Stimulated activated CD8-positive, alpha-beta memory T cell treated with anti-CD3 and anti-CD28 coated beads, Interleukin-4, amount 100 ng/mL, for 48 hours (primary cell): ENCODE data around the gene DYNLT2.
A peak's percentile ranks its signal among the peaks of the same experiment; 100 is the strongest.

Source experiments
- DNase-seq: peaks from one replicate; pipeline ENCODE4 v3.0.0-alpha.2; 2020

The DYNLT2 gene, protein sequence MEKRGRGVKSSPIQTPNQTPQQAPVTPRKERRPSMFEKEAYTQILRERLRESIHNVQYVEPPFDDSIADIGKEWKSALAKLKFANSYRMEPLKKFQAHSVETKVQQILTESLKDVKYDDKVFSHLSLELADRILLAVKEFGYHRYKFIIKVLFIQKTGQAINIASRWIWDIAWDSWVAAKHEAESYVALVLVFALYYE

DNA sequence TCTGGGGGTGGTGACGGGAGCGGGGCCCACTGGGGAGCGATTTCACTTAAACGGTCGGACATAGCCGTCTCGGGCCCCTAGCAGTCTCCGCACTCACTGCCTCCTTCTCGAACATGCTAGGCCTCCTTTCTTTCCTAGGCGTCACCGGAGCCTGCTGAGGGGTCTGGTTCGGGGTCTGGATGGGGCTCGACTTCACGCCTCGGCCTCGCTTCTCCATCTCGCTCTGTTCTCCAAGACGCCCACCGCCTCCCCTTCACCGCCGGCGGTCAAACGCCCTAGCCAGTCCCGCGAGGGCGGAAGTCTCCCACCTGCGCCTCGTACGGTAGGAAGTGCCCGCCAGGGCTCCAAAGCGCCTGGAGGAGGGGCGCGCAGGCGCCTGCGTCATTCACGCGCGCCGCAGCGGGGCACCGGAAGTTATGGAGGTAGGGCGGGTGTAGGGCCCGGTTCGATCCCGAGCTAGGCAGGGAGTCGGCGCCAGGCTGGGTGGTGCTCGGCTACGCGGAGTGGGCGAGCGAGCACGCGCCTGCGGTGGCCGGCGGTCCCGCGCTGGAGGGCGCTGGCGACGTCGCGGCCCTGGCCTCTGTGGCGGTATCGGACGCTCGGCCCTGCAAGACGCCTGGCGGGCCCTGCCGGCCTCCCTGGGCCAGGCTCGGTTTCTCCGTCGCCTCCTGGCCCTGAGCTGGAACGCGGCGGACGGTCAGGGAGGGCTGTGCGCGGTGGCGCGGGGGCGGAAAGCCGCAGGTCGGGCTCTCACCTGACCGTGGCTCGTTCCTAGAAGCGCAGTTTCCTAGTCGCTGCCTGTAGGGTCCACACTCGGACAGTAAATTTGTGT, at the start of gene DYNLT2, which contains the start of gene ERMARD:
Gene DYNLT2 (minus strand): TSS at position 331 of the 832 bp plus-strand sequence. CDS start 114 bp downstream, at position 217.
Gene ERMARD (plus strand): TSS at position 381 of the 832 bp plus-strand sequence. CDS start 36 bp downstream, at position 417.
- peak; percentile 97 for DNase-seq

DNA sequence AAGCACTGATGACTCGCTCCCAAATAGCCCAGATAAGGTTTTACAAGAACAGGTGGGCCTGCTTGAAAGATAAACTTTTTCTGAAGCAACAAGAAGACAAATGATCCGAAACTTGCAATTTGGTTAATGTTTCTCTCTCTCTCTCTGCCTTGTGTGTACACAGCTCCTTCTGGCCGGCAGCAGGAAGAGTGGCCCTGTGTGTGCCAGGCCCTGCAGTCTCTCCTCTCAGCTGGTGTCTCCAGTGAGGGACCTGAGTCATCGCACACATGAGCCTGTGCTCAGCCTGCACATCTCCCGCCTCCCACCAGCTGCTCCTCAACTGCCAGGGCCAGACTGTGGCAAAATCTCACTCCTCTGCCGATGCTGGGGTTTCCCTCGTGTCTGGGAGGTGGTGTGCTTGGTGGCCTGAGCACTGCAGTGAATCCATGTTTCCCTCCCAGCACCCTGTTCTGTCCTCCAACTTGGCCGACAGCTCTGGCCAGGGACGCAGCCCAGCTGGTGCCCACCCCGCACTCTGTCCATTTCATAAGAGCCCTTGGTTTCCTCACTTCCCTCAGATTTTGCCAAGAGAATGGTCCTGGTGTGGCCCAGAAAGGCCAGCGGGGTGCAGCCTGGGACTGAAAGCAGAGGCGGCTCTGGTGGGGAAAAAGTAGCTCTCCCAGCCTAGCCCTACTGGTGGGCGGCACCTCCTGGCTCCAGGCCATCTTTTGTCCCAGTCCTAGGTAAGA, 49.5 kb upstream of the DYNLT2 start:
- peak; percentile 25 for DNase-seq

DNA sequence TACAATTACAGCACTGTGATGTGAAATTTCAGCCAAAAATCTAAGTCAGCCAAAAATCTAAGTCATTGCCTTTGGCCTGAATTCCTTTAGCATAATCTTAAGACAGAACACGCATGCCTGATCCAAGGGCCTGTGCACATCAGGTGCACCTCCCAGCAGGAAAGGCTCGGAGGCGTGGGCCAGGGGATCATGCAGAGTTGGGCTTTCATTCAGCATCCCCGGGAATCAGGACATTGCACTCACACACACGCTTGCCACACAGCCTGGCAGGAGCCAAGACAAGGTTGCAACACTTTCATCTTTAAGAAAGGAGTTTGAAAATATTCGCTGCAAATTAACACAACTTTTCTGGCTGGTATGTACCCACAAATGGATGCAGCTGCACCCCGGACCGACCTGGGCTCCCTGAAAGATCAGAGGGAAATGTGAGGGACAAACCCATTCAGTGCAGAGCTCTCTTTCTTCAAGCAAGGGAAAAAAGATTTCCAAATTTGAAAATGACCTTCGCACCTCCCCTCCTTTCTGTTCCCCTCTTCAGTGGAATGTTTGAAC, 48.8 kb upstream of the DYNLT2 start:
- DNase-seq, result no peak

DNA sequence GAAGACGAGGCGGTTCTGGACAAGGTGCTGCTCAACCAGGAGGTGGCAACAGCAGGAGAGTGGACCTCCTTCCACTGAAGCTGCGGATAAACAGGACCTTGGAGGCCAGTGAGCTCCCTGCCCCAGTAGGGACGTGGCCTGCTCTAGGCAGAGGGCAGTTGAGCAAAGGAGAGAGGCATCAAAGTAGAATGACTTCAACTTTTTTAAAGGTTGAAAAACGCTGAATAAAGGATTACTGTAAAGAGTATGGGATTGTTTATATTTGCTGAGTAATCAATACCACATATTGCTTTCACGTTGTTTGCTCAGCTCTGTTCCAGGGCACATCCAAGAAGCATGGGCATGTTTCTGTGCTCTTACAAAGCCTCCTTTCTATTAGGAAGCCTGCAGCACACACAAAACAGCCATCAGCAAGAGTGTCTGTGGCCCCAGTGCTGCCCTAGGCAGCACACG, 48.1 kb upstream of the DYNLT2 start:
- no peak for DNase-seq

DNA sequence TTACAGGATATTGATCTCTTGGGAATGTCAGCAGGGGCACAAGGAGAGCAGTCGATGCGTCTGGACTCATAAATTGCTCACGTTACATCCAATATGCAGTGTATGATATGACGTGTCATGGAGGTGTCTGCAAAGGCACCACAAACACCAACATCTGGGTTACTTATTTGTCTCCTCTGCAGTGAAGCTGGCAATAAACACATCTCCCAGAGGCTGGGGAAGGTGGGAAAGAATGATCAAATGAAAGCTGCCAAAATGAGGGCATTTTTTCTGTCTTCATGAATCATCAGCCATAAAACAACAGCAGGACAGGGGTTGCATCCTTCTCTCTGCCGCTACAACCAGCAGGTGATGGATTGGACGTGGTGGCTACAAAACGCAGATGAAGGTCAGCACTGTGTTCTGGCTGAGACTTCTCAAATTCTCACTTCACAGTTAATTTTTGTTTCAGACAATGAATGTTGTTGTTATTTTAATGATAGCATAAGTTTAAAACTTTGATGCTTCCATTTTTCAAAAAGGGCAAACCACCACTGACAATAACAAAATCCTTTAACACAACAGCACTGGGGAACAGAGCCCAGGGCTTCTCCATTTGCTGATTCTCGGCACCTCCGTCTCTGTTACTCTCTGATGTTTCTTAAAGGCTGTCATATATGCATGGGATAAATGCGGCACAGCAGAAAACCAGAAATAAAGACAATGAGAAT, 47.5 kb upstream of the DYNLT2 start:
- DNase-seq, result no peak

DNA sequence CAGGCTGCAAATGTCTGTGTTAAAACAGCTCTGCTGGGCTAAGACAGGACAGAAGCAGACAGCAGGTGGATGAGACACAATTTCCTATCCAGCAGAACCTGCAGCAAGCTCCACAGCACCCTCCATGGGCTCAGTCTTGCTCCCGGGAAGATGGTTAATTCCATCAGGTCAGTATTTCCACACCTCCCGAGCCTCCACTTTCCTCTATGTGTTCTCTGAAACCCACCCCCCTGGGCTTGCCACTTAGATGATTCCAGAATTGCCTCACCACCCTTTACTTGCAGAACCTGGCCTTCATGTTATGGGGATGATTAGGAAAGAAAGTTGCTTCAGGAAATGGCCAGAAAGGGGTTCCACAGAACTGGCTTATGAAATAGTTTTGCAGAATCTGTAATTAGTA, 43.8 kb upstream of the DYNLT2 start:
- peak; percentile 15 for DNase-seq

DNA sequence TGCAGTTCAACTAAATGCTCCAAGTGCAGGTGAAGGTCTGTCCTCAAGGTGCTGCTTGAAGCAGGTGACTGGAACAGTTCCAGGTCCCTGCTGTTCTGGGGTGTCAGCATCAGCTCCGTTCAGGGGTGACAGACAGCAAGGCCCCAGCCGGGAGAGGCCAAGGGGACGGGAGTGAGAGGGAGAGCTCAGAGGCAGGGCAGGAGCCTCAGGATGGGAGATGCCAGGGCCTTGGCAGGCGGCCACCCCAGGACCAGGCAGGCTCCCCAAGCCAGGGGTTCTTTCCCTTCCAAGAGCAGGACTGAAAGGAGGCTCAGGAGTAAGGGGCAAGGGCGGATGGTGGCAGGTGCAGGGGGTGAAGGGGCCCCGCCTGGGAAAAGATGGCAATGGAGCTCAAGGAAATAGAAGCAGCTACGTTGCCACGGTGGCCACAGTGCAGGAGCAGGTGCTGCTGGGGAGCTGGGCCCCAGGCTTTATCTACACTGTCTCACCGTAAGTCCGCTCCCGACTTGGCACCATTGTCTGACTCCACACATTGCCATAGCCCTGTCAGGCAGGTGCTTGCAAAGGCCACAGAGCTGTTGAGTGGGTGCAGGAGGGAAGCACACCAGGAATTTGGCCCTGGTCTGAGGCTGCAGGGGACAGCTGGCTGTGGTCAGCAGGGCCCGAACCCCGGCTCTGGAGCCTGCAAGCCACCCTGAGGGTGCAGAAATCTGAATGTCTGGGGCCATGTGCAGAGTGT, 43.1 kb upstream of the DYNLT2 start:
- DNase-seq, result peak; percentile 14

DNA sequence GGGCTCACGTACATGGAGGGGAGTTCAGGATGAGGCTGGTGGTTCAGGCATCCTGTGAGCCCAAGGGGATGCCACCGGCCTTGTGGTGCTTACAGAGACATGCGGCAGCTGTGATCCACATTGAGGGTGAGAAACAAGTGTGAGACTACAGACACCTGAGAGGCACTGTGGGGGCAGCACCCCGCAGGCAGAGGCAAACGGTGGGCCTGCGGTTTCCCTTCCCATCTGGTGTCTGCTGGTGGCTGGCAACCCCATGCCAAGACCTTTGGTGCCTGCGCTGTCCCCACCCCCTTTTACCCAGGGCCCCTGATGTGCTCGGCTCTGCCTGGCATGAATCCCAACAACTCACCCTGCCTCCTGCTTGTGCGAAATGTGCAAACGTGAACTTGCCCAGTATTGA, 42.0 kb upstream of the DYNLT2 start:
- DNase-seq, result peak; percentile 12

DNA sequence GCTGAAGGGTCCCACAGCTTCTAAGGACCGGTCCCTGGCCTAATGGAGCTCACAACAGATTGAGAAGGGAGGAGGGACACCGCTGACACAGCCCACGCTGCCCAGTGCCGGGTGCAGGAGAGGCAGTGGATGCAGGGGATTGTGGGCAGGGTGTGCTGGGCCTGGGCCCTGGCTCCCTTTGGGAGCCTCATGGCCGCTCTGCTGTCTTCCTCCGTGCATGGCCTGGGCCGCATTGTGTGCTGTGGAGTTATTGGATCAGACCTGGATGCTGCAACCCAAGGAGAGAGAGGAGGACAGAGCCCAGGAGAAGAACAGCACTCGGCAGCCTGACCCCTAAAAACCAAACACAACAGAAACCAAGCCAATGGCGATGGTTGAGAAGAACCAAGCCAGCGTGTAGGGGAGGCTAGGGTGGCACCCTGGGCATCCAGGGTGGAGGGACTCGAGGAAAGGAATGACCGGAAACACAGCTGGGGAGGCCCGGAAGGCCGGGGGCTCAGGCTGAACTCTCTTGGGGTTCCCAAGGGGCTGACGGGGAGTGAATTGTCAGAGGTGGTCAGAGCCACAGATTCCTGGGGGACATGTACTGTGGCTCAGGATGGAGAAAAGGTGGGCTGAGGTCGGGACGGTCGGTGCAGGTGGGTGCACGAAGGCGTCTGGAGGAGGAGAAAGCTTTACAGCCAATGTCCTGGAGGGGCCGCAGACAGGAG, 41.1 kb upstream of the DYNLT2 start:
- DNase-seq, result peak; percentile 17

DNA sequence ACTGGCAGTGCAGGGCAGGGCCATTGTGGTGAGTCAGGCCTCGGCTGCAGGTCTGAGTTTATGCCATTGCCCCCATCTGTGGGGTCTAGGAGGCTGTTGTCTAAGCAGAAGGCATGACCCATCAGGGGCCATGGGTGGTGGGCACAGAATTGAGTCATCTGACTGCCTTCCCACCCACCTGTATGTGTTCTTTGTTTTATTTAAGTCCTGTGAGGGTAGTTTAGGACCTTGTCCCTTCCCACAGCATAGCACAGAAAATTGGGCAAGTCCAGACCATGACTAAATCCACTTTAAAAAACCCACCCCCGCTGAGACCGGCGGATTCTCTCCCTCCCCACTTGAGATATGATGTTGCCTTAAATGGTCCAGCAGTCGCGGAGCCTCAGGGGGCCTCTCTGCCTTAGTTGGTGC, 40.4 kb upstream of the DYNLT2 start:
- peak; percentile 20 for DNase-seq

DNA sequence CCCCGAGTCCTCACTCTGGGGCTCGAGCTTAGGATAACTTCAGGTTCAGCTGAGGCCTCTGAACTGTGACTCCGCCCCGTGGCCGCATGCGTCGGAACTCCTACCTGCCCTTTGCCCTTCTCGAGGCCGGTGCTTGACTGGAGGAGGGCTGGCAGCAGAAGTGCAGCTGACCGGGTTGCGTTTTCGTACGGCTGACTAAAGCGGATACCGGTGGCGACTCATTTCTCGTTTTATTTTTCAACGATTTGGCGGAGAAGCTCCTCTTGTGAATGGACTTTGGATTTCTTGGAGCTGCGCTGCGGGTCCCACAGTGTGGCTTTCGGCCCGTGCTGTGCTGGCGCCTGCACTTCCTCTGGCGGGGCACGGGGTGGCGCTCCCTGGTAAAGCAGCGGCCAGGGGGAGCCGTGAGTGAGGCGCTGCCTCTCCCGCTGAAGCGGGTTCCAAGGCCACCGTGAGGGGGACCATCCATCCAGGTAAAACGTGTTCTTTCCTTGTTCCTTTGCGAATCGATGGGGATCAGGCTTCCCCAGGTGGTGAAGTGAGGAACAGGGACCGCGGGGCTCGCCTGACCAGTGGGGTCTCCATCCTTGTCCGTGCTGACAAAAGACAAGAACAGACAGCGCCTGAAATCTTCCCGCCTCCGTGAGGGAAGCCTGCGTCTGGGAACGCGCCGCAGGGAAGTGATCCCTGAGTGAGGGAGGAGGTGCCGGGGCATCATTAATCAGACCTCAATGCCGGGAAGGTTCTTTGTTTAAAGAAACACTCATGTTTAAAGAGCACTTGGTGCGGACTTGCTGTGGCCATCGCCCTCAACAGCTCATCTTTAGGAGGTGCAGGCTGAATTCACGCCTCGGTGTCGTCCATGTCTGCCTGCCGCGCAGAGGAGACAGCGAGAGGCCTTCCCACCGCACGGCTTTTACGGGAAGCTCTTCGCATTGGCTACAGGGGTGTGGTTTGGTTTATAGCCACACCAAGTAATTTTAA, 38.9 kb upstream of the DYNLT2 start:
- peak; percentile 85 for DNase-seq

DNA sequence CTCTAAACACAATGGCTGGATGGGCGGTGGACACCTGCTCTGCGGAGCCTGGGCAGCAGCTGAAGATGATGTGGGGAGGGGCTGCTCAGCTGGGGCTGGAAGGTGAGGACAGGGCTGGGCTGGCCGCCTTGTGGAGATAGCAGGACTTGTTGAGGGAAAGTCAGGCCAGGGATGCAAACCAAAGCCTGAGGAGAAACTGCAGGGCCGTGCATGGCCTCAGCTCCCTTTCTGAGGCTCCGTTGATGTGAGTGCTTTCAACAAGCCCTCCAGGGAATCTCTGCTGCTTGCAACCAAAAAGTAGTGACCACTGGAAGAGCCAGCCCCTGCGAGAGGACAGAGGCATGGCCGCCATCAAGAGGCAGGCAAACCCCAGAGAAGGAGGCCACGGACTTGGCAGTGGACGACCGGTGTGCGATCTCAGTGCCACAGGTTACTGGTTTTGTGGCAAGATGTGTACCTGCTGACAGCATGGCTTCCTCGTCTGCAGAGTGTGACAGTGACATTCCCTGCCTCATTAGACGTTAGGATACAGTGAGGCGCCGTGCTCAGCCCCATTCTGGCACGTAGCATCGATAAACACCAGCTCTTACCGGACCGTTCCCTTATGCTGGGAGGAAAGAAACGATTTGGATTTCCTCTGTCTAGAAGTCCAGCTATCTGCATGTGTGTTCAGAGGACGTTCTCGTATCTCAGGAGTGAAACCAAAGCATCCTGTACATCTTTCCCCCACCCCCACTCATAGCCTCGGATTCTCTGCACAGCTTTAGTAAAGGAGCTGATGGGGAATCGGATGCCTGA, 38.0 kb upstream of the DYNLT2 start:
- peak; percentile 17 for DNase-seq

DNA sequence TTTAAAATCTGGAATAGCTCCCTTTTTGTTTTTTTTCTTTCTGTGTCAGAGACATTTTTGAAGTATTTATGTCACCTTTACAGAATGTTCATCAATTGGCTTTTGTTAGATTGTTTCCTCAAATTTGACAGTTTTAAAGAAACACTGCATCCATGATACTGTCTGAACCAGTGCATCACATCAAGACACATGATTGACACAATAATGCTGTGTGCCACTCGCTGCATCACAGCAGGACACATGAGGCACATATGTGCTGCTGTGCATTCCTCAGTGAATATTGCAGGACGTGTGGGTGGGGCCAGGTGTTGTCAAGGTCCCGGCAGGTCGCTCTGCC, 37.4 kb upstream of the DYNLT2 start:
- no peak for DNase-seq

DNA sequence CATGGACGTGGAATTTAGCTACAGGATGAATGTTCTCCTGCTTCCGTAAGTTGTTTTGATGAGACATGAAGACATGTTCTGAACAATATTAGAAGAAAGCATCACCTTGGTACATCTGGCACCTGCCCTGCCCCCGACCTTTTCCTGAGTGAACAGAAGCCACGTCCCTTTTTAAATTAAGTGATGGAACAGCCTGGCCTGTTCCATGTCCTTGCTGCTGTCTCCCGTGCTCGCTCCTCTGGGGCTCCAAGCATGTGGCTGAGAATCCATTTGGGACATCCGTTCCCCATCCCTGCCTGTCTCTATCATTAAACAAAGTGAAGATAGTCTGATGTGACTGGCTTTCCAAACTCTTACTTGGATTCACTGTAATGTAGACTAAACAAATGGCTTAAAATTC, 36.4 kb upstream of the DYNLT2 start:
- DNase-seq, result peak; percentile 12

DNA sequence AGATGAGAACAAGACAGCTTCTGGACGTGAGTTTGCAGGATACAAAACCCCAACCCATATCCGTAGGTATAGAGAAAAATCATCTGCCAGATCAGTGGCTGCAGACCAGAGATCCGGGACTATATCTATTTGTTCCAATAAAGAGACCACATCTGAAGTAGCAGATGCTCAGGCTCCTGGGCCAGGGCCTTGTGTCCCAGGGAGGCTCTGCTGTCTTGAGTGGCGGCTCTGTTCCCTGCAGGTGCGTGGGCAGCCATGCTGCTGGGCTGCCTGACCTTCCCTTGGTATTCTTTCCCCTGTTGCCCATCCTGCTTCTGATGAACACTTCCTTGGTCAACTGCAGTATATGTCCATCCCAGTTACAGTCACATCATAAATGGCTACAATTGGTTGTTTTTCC, 35.0 kb upstream of the DYNLT2 start:
- DNase-seq, result peak; percentile 17

DNA sequence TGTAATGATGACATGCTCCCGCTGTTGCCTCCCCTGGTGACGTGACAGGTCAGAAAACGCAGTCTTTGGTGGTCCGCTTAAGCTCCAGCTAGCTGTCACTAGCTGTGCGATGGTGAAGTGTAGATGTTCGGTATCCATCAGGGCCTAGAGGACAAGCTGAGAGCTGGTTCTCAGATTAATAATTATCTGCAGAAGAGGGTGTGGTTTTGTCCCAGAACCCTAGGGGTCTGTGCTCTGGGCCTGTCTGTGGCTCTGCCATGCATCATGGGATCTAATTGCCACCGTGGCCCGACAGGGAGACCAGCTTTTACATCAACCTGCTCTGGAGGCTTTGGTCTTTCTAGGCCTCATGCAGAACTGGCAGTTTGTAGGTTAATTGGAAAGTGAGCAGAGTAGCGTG, 34.2 kb upstream of the DYNLT2 start:
- DNase-seq, result no peak

DNA sequence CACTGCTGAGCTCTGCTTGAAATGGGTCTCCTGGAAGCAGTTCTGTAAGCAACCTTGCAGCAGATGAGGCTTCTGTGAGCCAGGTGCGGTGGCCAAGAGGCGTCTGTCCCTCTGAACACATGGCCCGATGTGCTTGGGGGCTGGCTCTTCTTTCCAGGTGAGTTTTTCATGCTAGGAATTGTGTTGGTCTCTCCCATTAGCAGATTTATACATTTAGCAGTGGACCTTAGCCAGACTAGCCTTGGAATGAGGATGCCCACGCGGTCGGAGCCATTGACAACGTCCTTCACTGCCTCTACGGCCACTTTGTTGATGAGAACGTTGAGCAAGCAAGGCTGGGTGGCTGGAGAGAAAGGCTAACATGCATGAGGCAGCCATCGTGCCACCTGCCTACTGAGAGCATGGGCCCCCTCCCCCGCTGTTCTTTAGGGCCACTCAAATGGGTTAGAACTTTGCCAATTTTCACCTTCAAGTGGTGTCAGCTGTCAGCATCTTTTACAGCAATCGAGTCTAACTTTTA, 33.5 kb upstream of the DYNLT2 start:
- peak; percentile 14 for DNase-seq

DNA sequence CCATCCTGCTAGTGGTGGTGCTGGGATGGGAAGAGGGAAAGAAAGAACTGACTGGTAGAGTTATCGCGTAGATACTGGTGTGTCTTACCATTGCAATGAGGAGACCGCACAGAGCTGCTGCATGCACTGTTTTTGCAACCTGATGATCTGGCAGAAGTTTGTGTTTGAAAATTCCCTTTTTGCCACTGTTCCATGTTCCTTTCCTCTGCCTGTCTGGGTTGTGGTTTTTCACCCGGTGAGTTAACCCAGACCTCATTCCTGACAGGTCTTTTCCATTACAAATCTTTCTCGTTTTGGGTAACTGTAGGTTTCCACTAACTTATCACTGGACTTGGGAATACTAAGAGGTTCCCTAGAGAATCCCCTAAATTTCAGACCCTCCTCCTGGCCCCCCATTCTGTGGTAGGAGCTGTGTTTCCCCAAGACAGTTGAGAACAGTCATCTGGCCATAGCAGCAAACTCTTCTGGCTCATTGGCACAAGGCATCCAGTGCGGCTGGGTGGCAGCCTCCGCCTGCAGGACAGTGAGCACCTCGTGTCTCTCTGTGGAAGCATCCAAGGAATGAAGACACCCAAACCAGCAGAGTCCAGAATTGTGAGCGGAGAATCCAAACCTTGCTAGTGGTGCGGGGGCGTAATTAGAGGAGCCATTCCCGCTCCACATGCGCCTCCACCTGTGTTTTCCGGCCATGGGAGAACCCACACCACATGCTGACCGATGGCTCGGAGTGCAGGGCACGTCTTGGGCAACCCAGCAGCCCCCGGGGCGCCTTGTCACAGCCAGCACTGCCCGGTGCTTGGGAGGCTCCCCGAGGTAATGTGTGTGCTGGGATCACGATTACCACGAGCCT, 32.8 kb upstream of the DYNLT2 start:
- peak; percentile 12 for DNase-seq
